ENCODE measurements around the gene EFNA5.
A peak's percentile ranks its signal among the peaks of the same experiment; 100 is the strongest.

Gene EFNA5

DNA sequence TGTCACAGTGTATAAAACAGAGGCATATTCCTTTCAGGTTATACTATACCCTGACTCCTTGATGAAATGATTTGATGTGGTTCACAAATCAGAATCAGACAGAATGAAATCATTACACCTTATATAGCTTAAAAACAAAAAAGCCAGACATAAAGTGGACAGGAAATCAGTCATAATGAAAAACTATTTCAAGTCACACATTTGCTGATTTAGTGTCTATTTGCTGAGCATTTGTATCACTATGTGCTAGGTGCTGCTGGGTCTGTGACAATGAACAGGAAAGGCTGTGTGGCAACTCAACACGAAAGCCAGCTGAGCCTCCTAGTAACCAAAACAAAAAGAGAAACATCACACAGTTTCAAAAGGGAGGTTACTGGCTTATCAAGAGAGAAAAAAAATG, 194.0 kb downstream of the EFNA5 start:
- TF ChIP-seq MYC (IDR thresholded peaks at IDR 0.05; ENCODE audit: low read depth, low read length), result no peak
- no peak for TF ChIP-seq POLR2A (IDR thresholded peaks at IDR 0.05; ENCODE audit: extremely low read depth, insufficient read length)
- no peak overlapping the region for H3K4me3 ChIP-seq (ENCODE audit: low read depth, low read length)
- no peak for DNase-seq (ENCODE audit: low read depth)

DNA sequence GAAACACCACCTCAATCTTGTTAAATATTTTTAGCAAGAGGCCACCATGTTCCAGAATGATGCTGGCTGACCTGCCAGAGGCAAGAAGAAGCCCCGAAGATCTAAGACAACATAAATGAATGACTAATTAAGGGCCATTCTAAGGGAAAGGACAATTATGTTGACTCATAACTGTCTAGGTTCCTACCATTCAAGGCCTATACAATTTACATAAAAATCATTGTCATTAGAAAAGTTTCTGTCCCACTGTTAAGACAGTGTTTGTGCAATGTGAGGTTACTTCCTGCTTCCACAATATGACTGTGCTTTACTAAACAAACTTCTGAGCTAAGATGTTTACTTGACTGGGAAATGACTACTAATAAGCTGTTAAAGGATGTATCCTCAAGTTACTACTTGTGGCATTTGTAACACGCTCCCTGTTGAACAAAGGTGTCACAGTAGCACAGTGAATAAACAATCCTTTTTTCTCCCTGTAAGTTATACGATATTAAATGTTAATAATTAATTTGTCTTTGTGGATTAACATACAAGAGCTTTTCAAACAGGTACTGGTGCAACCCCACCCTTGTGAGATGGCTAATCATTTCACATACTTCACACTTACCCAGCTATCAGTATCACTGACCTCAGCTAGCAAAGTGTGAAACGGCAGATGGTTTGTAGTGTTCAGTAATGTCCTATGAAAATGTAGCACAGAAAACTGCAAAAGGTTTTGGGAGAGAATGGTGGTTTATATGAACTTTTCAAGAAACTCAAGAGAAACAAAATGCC, 195.8 kb downstream of the EFNA5 start:
- TF ChIP-seq, protein P1, sequence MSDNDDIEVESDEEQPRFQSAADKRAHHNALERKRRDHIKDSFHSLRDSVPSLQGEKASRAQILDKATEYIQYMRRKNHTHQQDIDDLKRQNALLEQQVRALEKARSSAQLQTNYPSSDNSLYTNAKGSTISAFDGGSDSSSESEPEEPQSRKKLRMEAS (IDR thresholded peaks at IDR 0.05; ENCODE audit: low read depth, low read length), result no peak
- no peak for TF ChIP-seq POLR2A (IDR thresholded peaks at IDR 0.05; ENCODE audit: extremely low read depth, insufficient read length)
- TF ChIP-seq CTCF (IDR thresholded peaks at IDR 0.05; ENCODE audit: low read depth, low read length), result no peak
- no peak for TF ChIP-seq MYC (IDR thresholded peaks at IDR 0.05; ENCODE audit: low read depth, low read length)
- H3K4me3 ChIP-seq (ENCODE audit: low read depth, low read length), result no peak overlapping the region
- DNase-seq (ENCODE audit: low read depth), result no peak

- H3K4me3 ChIP-seq (ENCODE audit: low read depth, low read length), result no peak overlapping the region
- no peak for TF ChIP-seq CTCF (IDR thresholded peaks at IDR 0.05; ENCODE audit: low read depth, low read length)
- TF ChIP-seq, protein P1 (IDR thresholded peaks at IDR 0.05; ENCODE audit: low read depth, low read length), result no peak
- DNase-seq (ENCODE audit: low read depth), result no peak
These were observed 196.4 kb downstream of the EFNA5 start for GRCh38 chr5:107474361-107474715.

- TF ChIP-seq MYC (IDR thresholded peaks at IDR 0.05; ENCODE audit: low read depth, low read length) (no peak), POLR2A (IDR thresholded peaks at IDR 0.05; ENCODE audit: extremely low read depth, insufficient read length) (no peak), CTCF (IDR thresholded peaks at IDR 0.05; ENCODE audit: low read depth, low read length) (no peak)
- TF ChIP-seq, protein P1 (IDR thresholded peaks at IDR 0.05; ENCODE audit: low read depth, low read length), result no peak
- no peak overlapping the region for H3K4me3 ChIP-seq (ENCODE audit: low read depth, low read length)
These were observed 198.1 kb downstream of the EFNA5 start for GRCh38 chr5:107472620-107473064.

DNA sequence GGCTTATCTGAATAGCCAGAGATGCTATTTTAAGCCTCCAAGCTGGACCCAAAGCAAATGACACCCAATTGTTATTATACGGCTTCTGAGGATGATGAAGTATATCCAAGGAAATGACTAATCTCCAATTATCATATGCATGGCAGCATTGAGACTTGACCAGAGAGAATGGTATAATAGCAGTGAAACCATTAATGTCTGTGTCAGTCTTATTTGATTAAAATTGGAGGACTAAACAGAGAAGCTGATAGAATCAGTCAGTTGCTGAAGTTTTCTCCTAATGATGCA, 200.5 kb downstream of the EFNA5 start:
- no peak for DNase-seq (ENCODE audit: low read depth)
- TF ChIP-seq MYC (IDR thresholded peaks at IDR 0.05; ENCODE audit: low read depth, low read length) (no peak), CTCF (IDR thresholded peaks at IDR 0.05; ENCODE audit: low read depth, low read length) (no peak), POLR2A (IDR thresholded peaks at IDR 0.05; ENCODE audit: extremely low read depth, insufficient read length) (no peak)
- TF ChIP-seq, protein P1 (IDR thresholded peaks at IDR 0.05; ENCODE audit: low read depth, low read length), result no peak
- H3K4me3 ChIP-seq (ENCODE audit: low read depth, low read length), result no peak overlapping the region

More at GRCh38 chr5:107472620-107473064, 198.1 kb downstream of the EFNA5 start:
- DNase-seq (ENCODE audit: low read depth), result no peak

DNA sequence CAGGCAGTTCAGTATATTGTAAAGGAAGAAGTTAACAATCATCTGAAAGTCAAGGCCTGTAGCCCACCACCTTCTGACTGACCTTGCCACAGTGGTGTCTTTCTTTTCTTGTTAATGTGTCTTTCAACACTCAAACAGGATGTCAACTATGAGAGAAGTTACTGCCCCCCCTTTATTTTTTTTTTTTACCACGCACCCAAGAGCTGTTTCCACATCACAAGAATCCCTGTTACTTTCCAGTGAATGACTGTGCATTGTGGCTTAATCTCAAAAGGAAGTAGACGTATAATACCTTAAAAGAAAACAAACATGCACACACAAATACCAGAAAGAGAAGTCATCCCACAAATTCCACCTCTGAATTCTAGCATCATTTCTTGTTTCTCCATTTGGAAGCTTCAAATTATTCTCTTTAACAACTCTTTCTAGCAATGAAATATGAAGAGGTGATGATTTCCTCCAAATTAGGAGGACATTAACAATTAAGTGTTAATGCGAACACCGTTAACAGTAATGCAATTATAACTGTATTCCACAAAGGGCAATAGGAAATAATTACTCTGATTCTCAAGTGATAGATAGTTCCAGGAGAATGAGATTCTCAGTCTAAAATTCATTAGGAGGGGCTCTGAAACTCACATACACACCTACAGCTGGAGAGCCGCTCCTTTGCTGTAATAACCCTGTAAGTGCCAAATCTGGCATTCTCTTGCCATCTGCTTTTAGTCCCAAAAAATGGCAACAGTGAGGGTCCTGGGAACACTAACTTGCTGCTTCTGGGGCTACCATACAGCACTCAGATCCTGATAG, 201.0 kb downstream of the EFNA5 start:
- TF ChIP-seq CTCF (IDR thresholded peaks at IDR 0.05; ENCODE audit: low read depth, low read length) (no peak), MYC (IDR thresholded peaks at IDR 0.05; ENCODE audit: low read depth, low read length) (no peak), POLR2A (IDR thresholded peaks at IDR 0.05; ENCODE audit: extremely low read depth, insufficient read length) (no peak)
- TF ChIP-seq, protein P1 (IDR thresholded peaks at IDR 0.05; ENCODE audit: low read depth, low read length), result no peak
- no peak overlapping the region for H3K4me3 ChIP-seq (ENCODE audit: low read depth, low read length)
- peak; percentile 29 for DNase-seq (ENCODE audit: low read depth)

Data from NB4 (cell line).